ENCODE results near the gene ARFRP1. TPM values are rescaled to one million over a fixed set of nuclear protein-coding genes. Genes with fewer than 3 reads are reported as not detected.
A peak's percentile ranks its signal among the peaks of the same experiment; 100 is the strongest.

The ARFRP1 gene
- total RNA-seq, 1 experiment from 2014 or later: 71.2 TPM

- Histone ChIP-seq H3K4me3 (ENCODE audit: low read length) (peak within 1 kb of the TSS; percentile 63), H2AFZ (ENCODE audit: low read length) (no peak within 1 kb of the TSS), H3K79me2 (ENCODE audit: low read length) (0 out of 2 replicates have a peak, but pooled peaks cover 7% of the 10 kb centered on the region), H4K20me1 (ENCODE audit: low read length) (no peaks in the 10 kb centered on the region), H3K27ac (ENCODE audit: low read length) (peak within 1 kb of the TSS; percentile 45), H3K4me1 (ENCODE audit: insufficient read depth, low read length) (peaks cover 39% of the 10 kb centered on the region), H3K4me2 (ENCODE audit: low read length) (peak within 1 kb of the TSS; percentile 89), H3K36me3 (ENCODE audit: low read depth, low read length) (0 out of 2 replicates have a peak, but pooled peaks cover 4% of the 10 kb centered on the region), H3K27me3 (ENCODE audit: low read length) (no peaks in the 10 kb centered on the region), H3K9me2 (replicated peaks; ENCODE audit: low read length) (no peaks in the 10 kb centered on the region), H3K9ac (ENCODE audit: low read length) (peak within 1 kb of the TSS; percentile 79), H3F3A (ENCODE audit: low read length, unreplicated experiment) (no peaks in the 10 kb centered on the region), H3K9me3 (ENCODE audit: low read length) (no peaks in the 10 kb centered on the region)
- ChIA-PET CTCF (interaction anchor here (0.5 to 1.0 kb wide), 3 partner anchors 55 to 159 kb away, joined by 3 to 4 read pairs (median 3); no protein-coding TSS in a partner anchor), POLR2A (ENCODE audit: unreplicated experiment) (no interaction called here)
- peak; percentile 13 for ATAC-seq
- intact Hi-C loops (cut with micrococcal nuclease): no loop called here
- TF ChIP-seq EZH2phosphoT487 (IDR thresholded peaks at IDR 0.05; ENCODE audit: borderline replicate concordance, low read length) (no peak), CTCF (conservative IDR thresholded peaks at IDR 0.05; ENCODE audit: low read depth, low read length) (0 out of 2 replicates have a peak, but pooled peaks have one; percentile 8)
- DNase-seq: peak; percentile 20
- BruUV-seq (replicated peaks): TSS peak; percentile 42
These were observed 11.0 kb downstream of the ARFRP1 start, which contains the start of gene TNFRSF6B for GRCh38 chr20:63696628-63697356. Gene TNFRSF6B (plus strand): TSS chr20:63696652. CDS start chr20:63696768, 116 bp downstream.

- 0 out of 2 replicates have a peak, but pooled peaks cover 7% of the 10 kb centered on the region for H3K79me2 ChIP-seq (ENCODE audit: low read length)
- 0 out of 2 replicates have a peak overlapping the region, but pooled peaks have one; percentile 79 for H3K9ac ChIP-seq (ENCODE audit: low read length)
- peak overlapping the region; percentile 63 for H3K4me3 ChIP-seq (ENCODE audit: low read length)
- ChIA-PET CTCF (interaction anchor here (1.0 kb wide), 1 partner anchor 55 kb away, joined by 4 read pairs; no protein-coding TSS in a partner anchor), POLR2A (ENCODE audit: unreplicated experiment) (no interaction called here)
- H3K4me2 ChIP-seq (ENCODE audit: low read length): peak overlapping the region; percentile 89
- H3K36me3 ChIP-seq (ENCODE audit: low read depth, low read length): 0 out of 2 replicates have a peak, but pooled peaks cover 4% of the 10 kb centered on the region
- DNase-seq (peak; percentile 61), ATAC-seq (peak; percentile 23)
- BruUV-seq (replicated peaks): no TSS peak
- no peaks in the 10 kb centered on the region for H3K9me3 ChIP-seq (ENCODE audit: low read length)
- no peak overlapping the region for H2AFZ ChIP-seq (ENCODE audit: low read length)
- H3F3A ChIP-seq (ENCODE audit: low read length, unreplicated experiment): no peaks in the 10 kb centered on the region
- H3K27ac ChIP-seq (ENCODE audit: low read length): no peak overlapping the region
- TF ChIP-seq EZH2phosphoT487 (IDR thresholded peaks at IDR 0.05; ENCODE audit: borderline replicate concordance, low read length): no peak
- no peak for TF ChIP-seq EZH2 (IDR thresholded peaks at IDR 0.05; ENCODE audit: low read length, unreplicated experiment)
- TF ChIP-seq CTCF (conservative IDR thresholded peaks at IDR 0.05; ENCODE audit: low read depth, low read length): no peak
- no peaks in the 10 kb centered on the region for H4K20me1 ChIP-seq (ENCODE audit: low read length)
- no peaks in the 10 kb centered on the region for H3K9me2 ChIP-seq (replicated peaks; ENCODE audit: low read length)
- intact Hi-C loops (cut with micrococcal nuclease): no loop called here
- H3K27me3 ChIP-seq (ENCODE audit: low read length): no peaks in the 10 kb centered on the region
- H3K4me1 ChIP-seq (ENCODE audit: insufficient read depth, low read length): peaks cover 39% of the 10 kb centered on the region
These were observed 11.5 kb downstream of the ARFRP1 start for GRCh38 chr20:63696306-63696627.

Data from PC-3 (cell line).